BE2C (cell line): Measurements from ENCODE around the gene CMTM1.

Experiments used
- DNase-seq: peaks from one replicate; pipeline ENCODE4 v3.0.0-alpha.2; 2020
- H3K27me3 ChIP-seq: fragments of 250-450 bp; sonication (Bioruptor Pico); 2 replicates; pipeline ENCODE4 v1.5.1; 2020; ENCODE audit warnings: mild to moderate bottlenecking
- H3K36me3 ChIP-seq: fragments of 250-450 bp; sonication (Bioruptor Pico); 2 replicates; pipeline ENCODE4 v1.5.1; 2020; ENCODE audit warnings: mild to moderate bottlenecking
- H3K4me1 ChIP-seq: fragments of 250-450 bp; sonication (Bioruptor Pico); 2 replicates; pipeline ENCODE4 v1.5.1; 2020
- H3K4me3 ChIP-seq: 2 replicates; pipeline ENCODE4 v1.5.1; 2011; ENCODE audit warnings: low read depth, low read length
- H3K9me3 ChIP-seq: fragments of 250-450 bp; sonication (Bioruptor Pico); 2 replicates; pipeline ENCODE4 v1.5.1; 2020
- CTCF ChIP-seq: IDR thresholded peaks from 2 replicates; pipeline ENCODE4 v1.5.1; 2012; ENCODE audit warnings: mild to moderate bottlenecking, low read depth, low read length

Gene CMTM1

DNA sequence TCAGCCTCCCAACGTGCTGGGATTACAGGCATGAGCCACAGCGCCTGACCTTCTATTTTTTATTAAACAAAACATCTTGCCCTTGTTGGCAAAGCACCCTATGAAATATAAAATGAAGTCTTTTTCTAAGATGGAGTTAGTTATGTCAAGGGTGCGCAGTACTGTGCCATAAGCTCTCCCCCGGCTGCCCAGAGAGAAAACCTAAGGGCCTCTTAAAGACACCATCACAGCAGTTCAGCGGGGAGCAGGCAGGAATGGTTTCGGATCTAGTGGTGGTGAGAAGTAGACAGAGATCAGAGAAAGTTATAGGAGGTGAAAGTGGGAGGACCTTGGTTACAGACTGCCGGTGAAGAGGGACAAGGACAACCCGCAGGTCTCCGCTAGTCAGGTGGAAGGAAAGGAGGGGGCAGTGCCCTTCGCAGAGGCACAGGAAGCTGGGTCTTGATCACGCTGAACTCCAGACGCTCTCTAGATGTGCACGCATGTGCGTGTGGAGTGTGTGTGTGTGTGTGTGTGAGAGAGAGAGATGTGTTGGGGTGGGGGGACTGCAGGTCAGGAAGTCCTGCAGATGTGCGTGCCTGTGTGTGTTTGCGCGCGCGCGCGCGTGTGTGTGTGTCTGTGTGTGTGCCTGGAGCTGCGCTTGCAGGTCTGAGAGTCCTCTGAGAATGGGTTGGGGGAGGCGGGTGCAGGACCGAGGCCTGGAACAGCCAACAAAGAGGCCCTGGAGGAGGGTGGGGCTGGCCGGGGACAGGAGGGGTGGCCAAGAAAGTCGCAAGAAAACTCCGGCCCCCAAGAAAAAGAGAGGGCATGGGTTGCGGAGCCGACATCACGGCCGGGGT is 37.5 kb downstream of the CMTM1 start:
- Histone ChIP-seq H3K4me3 (peak overlapping the region; percentile 77), H3K9me3 (no peaks in the 10 kb centered on the region), H3K27me3 (no peaks in the 10 kb centered on the region), H3K4me1 (peaks cover 6% of the 10 kb centered on the region; the same call in 1 of the 2 replicates), H3K36me3 (no peaks in the 10 kb centered on the region; the same call in 1 of the 2 replicates)
- no peak for TF ChIP-seq CTCF
- DNase-seq = peak; percentile 69

DNA sequence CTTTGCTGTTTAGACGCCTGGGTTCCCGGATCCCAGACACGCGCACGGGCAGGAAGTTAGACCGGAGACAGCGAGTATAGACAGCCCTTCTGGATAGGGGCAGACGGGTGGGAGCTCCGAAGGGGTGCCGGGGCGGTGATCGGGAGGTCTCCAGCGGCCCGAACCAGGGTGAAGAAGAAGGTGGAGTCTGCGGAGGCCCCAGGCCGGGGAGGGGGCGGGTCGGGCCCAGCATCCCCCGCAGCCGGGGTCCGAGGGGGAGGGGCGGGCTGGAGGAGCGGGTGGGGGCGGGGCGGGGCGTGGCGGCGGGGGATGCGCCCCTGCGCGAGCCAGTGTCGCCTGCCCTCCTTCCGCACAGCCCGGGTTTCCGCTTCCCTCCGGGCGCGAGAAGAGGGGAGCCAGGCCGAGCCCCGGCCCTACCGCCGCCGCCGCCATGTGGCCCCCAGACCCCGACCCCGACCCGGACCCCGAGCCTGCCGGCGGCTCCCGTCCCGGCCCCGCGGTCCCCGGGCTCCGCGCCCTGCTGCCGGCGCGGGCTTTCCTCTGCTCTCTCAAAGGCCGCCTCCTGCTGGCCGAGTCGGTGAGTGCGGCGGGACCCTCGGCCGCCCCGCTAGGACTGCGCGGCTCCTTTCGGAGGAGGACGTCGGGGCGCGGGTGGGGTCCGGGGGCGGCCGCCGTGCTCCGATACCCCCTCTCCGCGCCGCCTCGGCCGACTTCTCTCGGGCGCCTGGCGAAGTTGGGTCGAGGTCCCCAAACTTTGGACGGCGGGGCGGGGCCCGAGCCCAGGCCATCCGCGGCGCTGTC is 38.3 kb downstream of the CMTM1 start, which contains the start of gene CMTM3:
TSS of gene CMTM3 (plus strand) at position 329 of the 801 bp plus-strand sequence. CDS start at position 431, 102 bp downstream.
- no peaks in the 10 kb centered on the region; the same call in 1 of the 2 replicates for H3K36me3 ChIP-seq
- H3K27me3 ChIP-seq = no peaks in the 10 kb centered on the region
- H3K9me3 ChIP-seq = no peaks in the 10 kb centered on the region
- TF ChIP-seq CTCF = peak; percentile 48
- peak; percentile 82 for DNase-seq
- peaks cover 8% of the 10 kb centered on the region; the same call in 1 of the 2 replicates for H3K4me1 ChIP-seq
- H3K4me3 ChIP-seq = peak within 1 kb of the TSS; percentile 77

- peaks cover 8% of the 10 kb centered on the region for H3K36me3 ChIP-seq
- peaks cover 8% of the 10 kb centered on the region; the same call in 1 of the 2 replicates for H3K4me1 ChIP-seq
- peak; percentile 40 for DNase-seq
- no peaks in the 10 kb centered on the region for H3K9me3 ChIP-seq
- H3K27me3 ChIP-seq = no peaks in the 10 kb centered on the region
- TF ChIP-seq CTCF = no peak
- H3K4me3 ChIP-seq = peak overlapping the region; percentile 77
Measured at GRCh38 chr16:66605177-66605978, 39.1 kb downstream of the CMTM1 start.

DNA sequence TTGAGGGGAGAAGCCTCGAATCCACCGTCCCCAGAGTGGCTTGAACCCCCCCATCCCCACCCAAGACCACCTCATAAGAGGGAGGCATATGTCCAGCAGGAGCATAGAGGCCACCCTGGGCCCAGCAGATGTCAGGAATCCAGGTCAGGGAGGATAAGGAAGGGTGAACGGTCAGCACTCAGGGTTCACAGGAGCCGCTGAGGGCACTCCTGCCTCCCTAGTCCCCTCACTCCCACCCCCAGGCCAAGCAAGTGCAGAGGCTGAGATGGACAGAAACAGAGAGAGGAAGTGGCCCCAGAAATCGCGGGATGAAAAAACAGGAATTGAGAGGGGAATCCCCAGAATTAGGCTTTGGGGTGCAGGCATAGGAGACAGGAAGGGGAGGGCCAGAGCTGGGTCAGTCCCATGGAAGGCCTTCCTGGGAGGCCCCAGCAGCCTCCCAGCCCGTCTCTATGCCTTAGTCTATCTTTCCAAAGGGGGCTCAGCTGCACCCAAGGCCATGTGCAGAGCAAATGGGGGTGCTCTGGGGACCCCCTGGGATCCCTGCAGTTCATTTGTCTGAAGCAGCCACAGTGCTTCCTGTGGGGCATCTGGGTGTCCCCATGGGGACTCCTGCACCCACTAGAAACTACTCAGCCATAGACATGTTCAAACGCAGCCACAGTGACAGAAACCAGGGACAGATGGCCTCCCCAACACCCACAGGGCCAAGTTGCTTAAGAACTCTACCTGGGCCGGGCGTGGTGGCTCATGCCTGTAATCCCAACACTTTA is 39.9 kb downstream of the CMTM1 start:
- no peak for TF ChIP-seq CTCF
- Histone ChIP-seq H3K4me3 (peak overlapping the region; percentile 77; the same call in 1 of the 2 replicates), H3K9me3 (no peaks in the 10 kb centered on the region), H3K27me3 (no peaks in the 10 kb centered on the region), H3K36me3 (peaks cover 15% of the 10 kb centered on the region), H3K4me1 (peaks cover 8% of the 10 kb centered on the region; the same call in 1 of the 2 replicates)
- DNase-seq = no peak
